ENCODE measurements around the gene ADH1B.

DNA sequence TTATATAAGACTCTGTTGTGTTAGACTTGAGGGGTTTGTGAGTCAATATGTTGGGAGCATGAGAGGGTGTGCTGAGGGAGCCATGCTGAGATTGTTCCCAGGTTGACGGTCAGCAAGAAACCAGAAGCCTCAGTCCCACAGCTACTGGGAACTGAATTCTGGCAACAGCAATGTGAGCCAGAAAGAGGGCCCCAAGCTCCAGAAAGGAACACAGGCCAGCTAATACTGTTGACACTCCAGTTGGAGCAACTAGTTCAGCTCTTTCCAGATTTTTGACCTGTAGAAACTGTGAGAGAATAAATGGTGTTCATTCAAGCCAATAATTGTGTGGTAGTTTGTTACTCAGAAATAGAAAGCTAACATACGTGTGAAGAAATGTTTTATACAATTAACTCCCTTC is 47.5 kb downstream of the ADH1B start:
- TF ChIP-seq, protein P1, sequence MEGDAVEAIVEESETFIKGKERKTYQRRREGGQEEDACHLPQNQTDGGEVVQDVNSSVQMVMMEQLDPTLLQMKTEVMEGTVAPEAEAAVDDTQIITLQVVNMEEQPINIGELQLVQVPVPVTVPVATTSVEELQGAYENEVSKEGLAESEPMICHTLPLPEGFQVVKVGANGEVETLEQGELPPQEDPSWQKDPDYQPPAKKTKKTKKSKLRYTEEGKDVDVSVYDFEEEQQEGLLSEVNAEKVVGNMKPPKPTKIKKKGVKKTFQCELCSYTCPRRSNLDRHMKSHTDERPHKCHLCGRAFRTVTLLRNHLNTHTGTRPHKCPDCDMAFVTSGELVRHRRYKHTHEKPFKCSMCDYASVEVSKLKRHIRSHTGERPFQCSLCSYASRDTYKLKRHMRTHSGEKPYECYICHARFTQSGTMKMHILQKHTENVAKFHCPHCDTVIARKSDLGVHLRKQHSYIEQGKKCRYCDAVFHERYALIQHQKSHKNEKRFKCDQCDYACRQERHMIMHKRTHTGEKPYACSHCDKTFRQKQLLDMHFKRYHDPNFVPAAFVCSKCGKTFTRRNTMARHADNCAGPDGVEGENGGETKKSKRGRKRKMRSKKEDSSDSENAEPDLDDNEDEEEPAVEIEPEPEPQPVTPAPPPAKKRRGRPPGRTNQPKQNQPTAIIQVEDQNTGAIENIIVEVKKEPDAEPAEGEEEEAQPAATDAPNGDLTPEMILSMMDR (tag by site-specific recombination; IDR thresholded peaks at IDR 0.05) = no peak
- no peak for TF ChIP-seq GLI4 (tag by site-specific recombination; IDR thresholded peaks at IDR 0.05)
- no peak for TF ChIP-seq YY1 (tag by site-specific recombination; IDR thresholded peaks at IDR 0.05)
- TF ChIP-seq, protein P2, sequence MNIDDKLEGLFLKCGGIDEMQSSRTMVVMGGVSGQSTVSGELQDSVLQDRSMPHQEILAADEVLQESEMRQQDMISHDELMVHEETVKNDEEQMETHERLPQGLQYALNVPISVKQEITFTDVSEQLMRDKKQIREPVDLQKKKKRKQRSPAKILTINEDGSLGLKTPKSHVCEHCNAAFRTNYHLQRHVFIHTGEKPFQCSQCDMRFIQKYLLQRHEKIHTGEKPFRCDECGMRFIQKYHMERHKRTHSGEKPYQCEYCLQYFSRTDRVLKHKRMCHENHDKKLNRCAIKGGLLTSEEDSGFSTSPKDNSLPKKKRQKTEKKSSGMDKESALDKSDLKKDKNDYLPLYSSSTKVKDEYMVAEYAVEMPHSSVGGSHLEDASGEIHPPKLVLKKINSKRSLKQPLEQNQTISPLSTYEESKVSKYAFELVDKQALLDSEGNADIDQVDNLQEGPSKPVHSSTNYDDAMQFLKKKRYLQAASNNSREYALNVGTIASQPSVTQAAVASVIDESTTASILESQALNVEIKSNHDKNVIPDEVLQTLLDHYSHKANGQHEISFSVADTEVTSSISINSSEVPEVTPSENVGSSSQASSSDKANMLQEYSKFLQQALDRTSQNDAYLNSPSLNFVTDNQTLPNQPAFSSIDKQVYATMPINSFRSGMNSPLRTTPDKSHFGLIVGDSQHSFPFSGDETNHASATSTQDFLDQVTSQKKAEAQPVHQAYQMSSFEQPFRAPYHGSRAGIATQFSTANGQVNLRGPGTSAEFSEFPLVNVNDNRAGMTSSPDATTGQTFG (tag by site-specific recombination; IDR thresholded peaks at IDR 0.05; ENCODE audit: borderline replicate concordance) = no peak
- TF ChIP-seq ZEB2 (tag by site-specific recombination; IDR thresholded peaks at IDR 0.05) = no peak
- TF ChIP-seq ZNF792 (tag by site-specific recombination; IDR thresholded peaks at IDR 0.05) = no peak
- no peak for TF ChIP-seq ZNF416 (tag by site-specific recombination; IDR thresholded peaks at IDR 0.05)
- TF ChIP-seq ZBTB21 (tag by site-specific recombination; IDR thresholded peaks at IDR 0.05) = no peak
- TF ChIP-seq, protein P3, sequence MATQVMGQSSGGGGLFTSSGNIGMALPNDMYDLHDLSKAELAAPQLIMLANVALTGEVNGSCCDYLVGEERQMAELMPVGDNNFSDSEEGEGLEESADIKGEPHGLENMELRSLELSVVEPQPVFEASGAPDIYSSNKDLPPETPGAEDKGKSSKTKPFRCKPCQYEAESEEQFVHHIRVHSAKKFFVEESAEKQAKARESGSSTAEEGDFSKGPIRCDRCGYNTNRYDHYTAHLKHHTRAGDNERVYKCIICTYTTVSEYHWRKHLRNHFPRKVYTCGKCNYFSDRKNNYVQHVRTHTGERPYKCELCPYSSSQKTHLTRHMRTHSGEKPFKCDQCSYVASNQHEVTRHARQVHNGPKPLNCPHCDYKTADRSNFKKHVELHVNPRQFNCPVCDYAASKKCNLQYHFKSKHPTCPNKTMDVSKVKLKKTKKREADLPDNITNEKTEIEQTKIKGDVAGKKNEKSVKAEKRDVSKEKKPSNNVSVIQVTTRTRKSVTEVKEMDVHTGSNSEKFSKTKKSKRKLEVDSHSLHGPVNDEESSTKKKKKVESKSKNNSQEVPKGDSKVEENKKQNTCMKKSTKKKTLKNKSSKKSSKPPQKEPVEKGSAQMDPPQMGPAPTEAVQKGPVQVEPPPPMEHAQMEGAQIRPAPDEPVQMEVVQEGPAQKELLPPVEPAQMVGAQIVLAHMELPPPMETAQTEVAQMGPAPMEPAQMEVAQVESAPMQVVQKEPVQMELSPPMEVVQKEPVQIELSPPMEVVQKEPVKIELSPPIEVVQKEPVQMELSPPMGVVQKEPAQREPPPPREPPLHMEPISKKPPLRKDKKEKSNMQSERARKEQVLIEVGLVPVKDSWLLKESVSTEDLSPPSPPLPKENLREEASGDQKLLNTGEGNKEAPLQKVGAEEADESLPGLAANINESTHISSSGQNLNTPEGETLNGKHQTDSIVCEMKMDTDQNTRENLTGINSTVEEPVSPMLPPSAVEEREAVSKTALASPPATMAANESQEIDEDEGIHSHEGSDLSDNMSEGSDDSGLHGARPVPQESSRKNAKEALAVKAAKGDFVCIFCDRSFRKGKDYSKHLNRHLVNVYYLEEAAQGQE (tag by site-specific recombination; IDR thresholded peaks at IDR 0.05) = no peak
- TF ChIP-seq ZBTB8A (tag by site-specific recombination; IDR thresholded peaks at IDR 0.05) = no peak
- TF ChIP-seq ZXDB (tag by site-specific recombination; IDR thresholded peaks at IDR 0.05) = no peak
- TF ChIP-seq, protein P4, sequence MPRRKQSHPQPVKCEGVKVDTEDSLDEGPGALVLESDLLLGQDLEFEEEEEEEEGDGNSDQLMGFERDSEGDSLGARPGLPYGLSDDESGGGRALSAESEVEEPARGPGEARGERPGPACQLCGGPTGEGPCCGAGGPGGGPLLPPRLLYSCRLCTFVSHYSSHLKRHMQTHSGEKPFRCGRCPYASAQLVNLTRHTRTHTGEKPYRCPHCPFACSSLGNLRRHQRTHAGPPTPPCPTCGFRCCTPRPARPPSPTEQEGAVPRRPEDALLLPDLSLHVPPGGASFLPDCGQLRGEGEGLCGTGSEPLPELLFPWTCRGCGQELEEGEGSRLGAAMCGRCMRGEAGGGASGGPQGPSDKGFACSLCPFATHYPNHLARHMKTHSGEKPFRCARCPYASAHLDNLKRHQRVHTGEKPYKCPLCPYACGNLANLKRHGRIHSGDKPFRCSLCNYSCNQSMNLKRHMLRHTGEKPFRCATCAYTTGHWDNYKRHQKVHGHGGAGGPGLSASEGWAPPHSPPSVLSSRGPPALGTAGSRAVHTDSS (tag by site-specific recombination; IDR thresholded peaks at IDR 0.05) = no peak
